NOMO-1 (cell line): ENCODE measurements around the gene CHI3L1.
A peak's percentile ranks its signal among the peaks of the same experiment; 100 is the strongest.

ENCODE experiments used
- DNase-seq, 2 experiments: peaks; one replicate each; lab custom pipeline; 2025; ENCODE audit not compliant: unreplicated experiment in 2 of 2; lab: John Stamatoyannopoulos, UW

CHI3L1 gene

DNA sequence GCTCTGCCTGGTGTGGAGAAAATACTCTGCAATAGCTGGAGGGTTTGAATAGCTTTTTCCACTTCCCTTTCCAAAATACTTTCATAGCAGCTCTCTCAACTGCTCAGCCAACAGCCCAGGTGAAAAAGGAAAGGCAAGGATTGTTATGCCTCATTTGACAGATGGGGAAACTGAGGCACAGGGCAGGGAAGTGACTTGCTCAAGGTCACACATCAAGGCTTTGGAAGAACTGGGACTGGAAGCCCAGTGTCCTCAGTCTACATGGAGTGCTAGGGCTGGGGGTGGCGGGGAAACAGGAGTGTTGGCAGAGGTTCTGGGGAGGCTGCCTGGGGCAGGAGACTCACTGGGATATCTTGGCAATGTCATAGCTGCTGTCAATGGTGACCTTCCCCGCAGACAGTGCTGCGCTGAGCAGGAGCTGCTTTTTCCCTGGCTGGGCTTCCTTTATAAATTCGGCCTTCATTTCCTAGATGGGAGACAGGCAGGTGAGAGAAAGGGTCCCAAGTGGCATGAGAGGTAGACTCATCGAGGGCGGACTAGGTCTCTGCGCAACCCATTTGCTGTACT lies 4.0 kb downstream of the CHI3L1 start:
- DNase-seq, result no peak

DNA sequence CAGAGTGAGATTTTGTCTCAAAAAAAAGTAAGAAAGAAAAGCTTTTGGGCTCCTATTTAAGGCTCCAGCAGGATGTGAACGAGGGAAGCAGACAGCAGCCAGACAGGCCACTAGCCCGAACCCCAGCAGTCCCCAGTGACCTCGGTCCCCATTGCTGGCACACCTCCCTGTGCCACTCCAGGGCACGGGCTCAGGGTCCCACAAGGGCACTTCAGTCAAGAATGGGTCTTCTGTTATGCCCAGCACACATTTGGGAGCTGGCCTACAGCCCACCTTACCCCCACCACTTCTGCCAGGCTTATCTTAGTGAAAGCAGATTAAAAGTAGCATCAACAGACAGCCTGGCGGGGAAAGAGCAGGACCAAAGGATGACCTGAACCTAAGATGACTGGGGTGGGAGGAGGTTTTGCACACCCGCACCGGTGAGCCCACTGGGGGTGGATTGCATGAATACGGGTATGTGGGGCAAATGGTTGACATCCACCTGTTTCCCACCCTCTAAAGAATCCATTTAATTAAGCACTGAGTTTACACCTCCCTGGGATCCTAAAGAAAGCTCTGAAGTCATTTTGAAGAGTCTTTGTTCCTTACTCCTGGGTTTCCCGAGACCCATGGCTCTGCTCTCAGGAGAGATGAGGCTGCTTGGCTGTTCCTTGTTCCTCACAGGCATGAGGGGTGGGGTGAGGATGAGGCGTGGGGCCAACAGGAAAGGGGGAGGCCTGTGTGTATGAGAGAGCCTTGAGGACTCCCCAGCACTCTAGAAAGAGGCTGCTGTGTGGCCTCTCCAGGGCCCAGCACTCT lies 4.7 kb downstream of the CHI3L1 start:
- no peak for DNase-seq

DNA sequence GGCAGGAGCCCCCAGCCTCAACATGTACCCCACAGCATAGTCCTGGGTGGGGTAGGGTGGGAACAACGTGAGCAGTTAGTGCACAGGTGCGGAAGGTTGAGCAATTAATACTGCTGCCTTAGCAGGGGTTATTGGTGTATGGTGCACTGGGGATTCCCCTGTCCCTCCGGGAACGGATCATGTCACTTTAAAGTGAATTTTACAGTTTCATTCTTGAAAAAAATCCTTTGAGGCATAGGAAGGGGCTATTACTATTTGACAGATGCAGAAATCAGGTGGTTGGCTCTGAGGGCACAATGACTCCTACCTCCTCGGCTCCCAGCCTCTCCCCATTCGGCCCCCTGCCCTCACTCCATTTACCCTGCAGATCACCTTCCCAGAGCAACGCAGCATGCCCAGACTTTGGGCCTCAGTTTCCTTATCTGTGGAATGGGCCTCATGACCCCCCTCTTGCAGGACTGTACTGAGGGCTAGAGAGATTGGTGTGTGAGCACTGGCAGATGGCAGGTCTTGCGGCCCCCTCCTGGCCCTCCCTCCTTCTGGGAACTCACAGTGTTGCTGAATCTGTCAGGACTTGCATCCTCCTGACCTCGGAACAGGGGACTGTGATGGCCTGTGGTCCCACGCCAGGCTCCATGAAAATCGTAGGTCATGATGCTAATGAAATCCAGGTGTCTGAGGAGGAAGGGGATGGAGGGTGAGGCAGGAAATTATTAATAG lies 5.7 kb downstream of the CHI3L1 start:
- no peak for DNase-seq

DNA sequence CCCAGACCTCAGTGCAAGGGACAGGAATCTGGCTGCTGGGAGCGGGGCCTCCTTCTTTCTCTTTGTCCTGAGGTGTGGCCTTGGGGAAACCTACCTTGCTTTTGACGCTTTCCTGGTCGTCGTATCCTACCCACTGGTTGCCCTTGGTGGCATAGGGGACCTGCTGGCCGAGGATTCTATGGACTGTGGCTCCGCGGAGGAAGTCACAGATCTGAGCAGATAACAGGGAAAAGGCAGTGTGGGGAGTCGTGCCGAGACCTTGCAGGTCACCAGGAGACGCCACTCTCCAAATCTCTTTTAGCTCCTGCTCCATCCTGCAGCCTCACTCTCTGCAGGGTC lies 6.9 kb downstream of the CHI3L1 start:
- no peak for DNase-seq

DNA sequence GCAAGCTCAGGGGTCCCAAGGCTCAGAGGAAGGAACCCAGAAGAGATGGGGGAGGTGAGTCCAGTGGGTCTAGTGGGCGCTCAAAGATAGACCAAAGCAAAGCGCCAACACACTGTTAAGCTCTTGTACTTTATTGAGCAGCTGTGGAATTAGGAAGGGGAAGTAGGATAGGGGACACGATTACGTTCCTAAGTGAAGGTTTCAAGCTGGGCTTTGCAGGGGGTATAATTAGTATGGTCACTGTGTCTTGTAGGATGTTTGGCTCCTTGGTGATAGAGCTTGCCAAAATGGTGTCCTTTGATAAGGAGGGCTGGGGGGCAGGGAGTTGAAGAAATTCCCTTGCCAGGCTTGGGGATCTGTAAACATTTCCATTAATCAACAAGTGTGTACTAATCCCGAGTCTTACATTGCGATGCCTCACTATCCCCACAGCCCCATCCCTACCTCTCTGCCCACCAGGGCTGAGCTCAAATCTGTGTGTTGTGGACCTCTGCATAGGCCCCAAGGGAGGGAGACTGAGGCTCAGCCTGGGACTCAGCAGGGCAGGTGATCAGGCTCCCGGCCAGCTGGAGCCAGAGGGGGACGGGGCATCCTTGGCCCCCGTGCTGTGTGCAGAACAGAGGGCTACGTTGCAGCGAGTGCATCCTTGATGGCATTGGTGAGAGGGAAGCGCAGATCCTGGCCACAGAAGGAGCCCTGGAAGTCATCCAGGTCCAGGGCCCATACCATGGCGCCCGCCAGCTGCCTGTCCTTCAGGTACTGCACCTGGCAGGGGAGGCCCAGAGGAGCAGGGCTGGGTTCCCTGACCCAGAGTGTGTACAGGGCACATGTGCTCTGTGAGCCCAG lies 7.5 kb downstream of the CHI3L1 start:
- peak in 1 of 2 experiments; percentile 40 for DNase-seq

DNA sequence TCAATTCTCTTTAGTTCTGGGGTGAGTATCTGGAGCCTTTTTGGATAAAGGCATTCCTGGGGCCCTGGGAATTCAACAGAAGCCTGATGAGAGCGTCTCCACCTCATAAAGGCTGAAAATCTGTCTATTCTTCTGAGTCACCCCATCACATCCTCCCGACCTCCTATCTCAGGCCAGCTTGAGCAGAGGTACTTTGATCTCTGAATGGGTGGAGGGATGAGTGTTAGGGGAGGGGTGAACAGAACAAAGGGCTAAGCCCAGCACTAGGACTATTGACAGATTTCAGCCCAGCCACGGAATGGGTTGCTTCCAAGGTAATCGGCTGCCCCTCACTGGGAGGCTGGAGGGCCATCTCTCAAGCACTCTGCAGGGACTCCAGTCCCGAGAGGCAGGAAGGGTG lies 8.4 kb downstream of the CHI3L1 start:
- no peak for DNase-seq

DNA sequence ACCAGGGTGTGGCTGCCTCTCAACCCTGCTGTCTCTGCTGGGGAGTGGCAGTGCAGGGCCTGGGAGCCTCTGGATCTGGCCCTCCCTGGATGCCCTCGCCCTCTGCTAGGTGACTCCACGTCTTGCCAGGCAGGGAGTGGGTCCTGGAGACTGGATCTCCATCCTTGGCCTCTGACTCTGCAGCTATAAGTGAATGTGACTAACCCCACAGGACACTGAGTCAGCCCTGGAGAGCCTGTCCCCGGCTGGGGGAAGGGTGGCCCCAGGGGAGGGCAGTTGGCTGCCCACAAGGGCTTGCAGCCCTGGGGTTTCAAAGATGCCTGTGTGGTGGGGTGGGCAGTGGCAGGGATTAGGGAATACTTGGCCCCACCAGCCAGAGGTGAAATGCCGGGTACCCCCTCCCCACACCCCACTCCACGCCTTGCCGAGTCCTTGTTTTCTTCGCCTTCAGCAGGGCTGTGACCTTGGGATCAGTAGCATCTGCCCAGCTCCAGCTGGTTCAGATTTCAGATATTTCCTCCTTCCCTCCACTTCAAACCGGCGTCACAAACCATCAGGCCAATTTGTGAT lies 8.9 kb downstream of the CHI3L1 start:
- no peak for DNase-seq

DNA sequence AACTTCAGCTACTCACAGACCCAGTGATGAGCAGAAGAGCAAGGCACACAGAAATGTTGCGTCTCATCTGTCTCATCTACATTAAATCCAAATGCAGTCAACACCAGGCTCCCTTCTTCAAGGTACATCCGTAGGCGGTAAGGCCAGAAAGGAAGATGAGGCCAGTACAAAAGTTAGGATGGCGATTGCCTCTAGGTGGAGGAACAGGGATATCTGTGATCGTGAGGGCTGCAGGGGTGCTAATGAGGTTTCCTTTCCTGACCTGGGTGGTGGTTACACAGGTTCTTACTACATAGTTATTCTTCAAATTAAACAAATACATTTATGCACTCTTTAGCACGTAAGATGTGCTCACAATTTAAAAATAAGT lies 9.5 kb downstream of the CHI3L1 start:
- no peak for DNase-seq

DNA sequence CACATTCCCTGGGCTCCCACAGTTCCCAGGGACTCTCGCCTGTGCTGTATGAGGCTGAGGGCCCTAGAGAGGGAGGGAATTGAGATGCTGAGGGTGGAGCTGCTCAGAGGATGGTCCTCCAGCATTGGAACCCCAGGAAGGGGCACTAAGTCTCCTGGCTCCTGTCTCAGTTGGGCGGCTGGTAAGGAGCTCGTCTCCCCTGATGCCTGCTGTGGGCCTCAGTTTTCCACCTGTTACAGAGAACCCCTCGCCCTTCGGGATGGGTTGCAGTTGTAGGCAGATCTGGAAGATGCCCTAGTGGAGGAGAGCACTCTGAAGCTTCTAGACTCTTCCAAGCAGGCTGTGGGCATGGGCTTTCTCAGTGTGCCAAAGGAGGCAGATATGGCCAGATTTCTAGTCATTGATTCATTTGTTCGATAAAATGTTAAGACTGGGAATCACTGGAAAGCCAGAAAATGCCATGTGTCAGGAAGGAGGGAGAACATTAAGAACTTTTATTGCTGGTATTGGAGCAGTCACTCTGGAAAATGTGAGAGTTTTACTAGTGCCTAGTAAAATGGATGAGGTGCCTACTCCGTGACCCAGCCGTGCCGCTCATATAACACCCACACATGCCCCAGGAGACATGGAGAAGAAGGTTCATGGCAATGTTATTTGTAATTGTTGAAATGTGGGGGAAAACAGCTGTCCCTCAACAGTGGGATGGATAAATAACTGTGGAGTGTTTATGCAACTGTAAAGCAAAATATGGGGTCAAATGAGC lies 10.1 kb downstream of the CHI3L1 start:
- DNase-seq, result no peak

DNA sequence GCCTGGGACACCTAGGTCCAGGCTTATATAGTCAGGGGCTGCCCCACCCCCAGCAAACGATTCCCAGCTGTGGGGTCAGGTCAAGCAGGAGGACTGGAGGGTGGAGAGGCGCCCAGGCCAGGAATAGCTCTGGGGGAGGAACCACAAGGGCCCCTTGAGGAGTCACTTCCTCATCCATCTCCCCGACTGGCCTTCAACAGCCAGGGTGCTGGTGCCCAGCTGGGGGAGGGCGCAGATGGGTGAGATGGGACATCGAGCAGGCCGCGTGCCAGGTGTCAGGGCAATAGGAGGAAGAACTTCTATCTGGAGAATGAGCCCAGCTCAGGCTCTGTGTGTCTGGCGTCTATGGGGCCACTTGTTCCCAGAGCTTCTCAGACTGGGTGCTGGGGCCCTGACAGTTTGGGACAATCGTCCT lies 10.7 kb downstream of the CHI3L1 start:
- DNase-seq, result peak; percentile 39 to 58

DNA sequence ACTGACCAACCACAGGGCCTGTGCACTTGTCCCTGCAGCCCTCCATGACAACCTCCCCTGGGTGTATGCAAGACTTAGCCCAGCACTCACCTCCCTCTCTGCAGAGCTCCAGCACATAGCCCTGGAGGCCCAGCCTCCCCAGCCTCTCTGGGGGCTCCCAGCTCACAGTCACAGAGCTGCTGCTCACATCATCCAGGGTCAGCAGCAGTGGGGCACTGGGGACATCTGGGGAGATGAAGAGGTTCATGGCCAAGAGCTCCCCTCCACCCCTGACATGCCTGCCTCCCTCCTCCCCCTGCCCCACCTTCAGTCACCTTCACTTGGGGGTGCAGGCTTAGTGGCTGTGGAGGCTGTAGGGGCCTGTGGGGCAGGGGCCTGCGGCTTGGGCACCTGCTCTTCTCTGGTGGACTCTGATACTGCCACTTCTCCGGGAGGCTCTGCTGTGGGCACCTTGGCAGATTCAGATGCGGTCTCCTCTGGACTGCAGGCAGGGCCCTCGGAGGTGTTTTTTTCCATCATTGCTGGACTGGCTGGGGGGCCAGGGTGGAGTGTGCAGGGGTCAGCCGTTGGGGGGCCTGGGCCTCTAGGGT lies 11.2 kb downstream of the CHI3L1 start, which contains the start of gene MYBPH:
Gene MYBPH, minus strand, starts transcription at position 590 of the 590 bp plus-strand sequence. Its CDS starts 71 bp downstream, at position 519.
- DNase-seq, result no peak

DNA sequence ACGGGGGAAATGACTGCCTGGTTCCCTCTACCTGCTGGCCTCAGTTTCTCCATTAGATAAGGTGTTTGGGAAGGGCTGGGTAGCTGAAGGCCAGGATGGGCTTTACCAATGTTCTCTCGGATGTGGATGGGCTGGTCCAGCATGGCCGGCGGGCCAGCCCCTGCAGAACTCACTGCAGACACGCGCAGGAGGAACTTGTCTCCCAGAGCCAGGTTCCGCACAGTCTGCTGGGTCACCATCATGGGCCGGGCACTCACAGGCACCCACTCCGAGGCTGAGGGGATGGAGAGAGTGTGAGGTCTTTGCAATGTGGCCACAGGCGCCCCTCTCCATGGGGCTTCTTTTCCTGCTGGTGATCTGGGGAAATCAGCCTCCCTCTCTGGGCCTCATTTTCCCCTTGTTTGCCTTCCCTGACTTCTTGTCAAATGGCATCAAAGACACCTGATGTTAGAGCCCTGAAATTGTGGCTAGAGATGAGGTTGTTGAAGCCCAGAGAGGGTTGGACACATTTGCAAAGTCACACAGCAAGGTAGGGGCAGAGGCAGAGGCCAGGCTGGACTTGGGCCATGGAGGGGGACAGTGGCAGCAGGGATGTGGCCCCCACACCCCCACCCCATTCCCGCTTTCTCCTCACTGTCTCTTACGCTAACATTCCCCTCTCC lies 12.0 kb downstream of the CHI3L1 start:
- DNase-seq, result no peak

DNA sequence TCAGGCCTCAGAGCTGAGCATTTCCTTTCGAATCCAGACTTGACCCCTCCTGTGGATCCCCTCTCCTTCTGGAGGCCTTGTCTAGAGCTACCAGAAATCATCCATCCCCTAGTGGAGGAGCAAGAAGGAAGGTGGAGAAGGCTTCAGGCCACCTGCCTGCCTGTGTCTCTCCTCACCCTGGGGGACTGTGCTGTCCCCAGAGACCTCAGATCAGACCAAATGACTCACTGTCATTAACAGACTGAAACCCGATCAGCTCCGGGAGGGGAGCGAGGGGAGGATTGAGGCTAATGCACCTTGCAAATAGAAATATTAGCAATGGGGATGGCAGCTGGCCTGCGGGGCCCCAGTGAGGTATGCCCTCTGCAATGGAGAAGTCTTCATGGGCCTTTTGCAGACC lies 12.9 kb downstream of the CHI3L1 start:
- DNase-seq, result peak in 1 of 2 experiments; percentile 7

DNA sequence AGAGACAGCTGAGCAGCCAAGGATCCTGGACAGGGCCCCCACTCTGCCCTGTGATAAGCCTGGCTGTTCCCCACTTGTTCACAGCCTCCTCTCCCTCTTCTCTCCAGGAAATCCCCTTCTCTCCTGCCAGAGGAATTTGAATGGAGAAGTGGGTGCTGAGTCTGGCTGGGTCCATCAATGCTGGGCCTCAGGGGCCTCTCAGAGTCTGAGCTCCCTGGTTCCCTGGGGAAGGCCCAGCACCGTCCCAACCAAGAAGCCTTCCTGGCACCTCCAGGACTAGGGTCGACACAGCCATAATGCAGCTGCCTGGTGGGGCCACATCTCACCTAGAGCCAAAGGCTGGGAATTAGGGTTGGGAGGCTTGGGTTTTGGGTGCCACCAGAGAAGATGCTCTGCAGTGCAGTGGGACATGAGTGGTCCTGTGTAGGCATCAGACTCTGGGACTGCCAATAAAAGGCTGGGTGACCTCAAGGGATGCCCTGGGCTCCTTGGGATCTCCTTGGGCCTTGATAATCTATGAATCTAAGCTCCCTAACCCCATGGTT lies 13.4 kb downstream of the CHI3L1 start:
- no peak for DNase-seq

DNA sequence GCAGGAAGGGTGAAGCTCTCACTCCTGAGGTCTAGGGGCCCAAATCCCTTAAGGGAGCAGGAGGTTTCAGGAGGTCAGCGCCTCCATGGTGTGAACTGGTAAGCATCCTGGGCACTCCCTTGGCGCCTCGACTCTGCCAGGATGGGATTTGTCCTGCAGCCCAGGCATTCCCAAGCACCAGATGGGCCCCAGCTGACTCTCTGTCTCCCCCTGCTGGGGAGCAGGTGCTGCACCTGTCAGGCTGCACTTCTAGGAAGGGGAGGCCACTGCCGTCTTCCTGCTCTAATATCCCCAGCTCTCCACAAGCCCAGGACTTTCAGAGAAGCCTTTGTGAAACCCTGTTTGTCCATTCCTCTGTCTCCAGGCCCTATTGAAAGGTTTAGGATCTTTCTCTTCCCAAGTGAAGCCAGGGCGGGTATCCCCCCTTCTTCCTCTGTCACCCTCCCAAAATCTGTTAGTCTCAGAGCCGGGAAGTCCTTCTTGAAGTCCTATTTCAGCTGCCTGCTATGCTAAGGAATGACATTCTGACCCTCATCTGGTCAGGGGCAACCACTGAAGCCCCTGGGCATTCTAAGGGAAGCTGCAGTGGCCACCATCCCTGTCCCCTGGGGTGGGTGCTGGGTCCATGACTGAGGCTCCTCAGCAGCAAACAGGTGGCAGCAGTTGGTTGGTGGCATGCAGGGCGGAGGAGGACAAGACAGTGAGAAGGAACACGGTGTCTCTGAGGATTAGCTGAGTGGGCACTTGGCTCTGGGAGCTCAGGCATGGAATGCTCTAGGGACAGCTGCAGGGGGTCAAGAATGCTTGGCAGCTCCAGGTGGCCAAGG lies 14.1 kb downstream of the CHI3L1 start:
- peak in 1 of 2 experiments; percentile 41 for DNase-seq

DNA sequence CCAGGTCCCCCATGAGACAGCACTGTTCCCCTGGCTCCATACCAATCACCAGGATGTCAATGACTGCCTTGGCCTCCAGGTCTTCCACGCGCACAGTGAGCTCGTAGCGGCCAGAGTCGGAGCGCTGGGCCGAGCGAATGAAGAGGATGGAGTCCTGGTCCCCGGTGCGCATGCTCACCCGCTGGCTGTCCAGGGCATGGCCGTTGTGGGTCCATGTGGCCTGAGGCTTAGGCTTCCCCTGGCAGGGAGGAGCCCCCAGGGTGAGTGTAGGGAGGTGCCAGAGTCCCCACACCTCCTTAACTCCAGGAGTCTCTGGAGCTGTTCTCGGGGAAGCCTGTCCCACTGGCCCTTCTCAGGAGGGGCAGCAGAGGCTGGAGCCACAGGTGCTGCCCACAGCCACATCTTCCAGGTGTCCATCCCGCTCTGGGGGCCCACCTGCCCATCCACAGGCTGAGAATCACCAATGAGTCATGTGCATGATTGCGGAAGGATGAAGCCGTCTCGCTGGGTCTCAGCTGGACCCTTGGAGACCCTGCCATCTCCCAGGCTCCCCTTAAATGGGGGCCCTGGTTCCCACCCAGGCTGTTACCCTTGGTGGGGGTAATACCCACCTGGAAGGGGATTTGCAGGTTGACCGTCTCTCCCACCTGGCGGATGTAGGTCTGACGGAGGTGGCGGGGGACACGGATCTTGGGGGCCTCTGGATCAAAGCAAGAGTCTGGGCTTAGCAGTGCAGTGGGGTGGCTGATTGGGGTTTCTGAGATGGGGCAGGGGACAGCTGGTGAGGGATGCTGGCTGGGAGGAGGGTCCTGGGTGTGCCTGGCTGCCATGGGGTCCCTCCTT lies 14.9 kb downstream of the CHI3L1 start:
- no peak for DNase-seq
